Epithelial cell of proximal tubule (primary cell): ENCODE results near the gene BEX2. TPM values are rescaled to one million over a fixed set of nuclear protein-coding genes. Genes with fewer than 3 reads are reported as not detected.

Experiments used
- DNase-seq: peaks from one replicate; pipeline ENCODE4 v3.0.0-alpha.2; 2011; ENCODE audit warnings: low read depth
- H3K4me3 ChIP-seq: 2 replicates; pipeline ENCODE4 v1.5.1; 2011; ENCODE audit warnings: low read depth, mild to moderate bottlenecking, low read length
- CTCF ChIP-seq: conservative IDR thresholded peaks from 2 replicates; pipeline ENCODE4 v1.5.1; 2012; ENCODE audit warnings: low read depth, mild to moderate bottlenecking, low read length
- total RNA-seq: library from RNA; depleted of rRNA; stranded (reverse); fragments of >200 nt; gene quantifications from 2 replicates; pipeline ENCODE4 v1.2.3, GENCODE V29; 2015

The BEX2 gene
- total RNA-seq, 1 donor from 2014 or later, result 19.0 TPM

- DNase-seq, result no peak
- no peak for TF ChIP-seq CTCF
- H3K4me3 ChIP-seq, result no peak overlapping the region
Measured at GRCh38 chrX:103344606-103345005, 33.8 kb upstream of the BEX2 start.

- H3K4me3 ChIP-seq, result no peak overlapping the region
- no peak for DNase-seq
- TF ChIP-seq CTCF, result peak; percentile 67
Measured at GRCh38 chrX:103343105-103343504, 32.3 kb upstream of the BEX2 start.

GRCh38 chrX:103338663-103339062, 27.9 kb upstream of the BEX2 start:
- no peak for TF ChIP-seq CTCF
- H3K4me3 ChIP-seq, result no peak overlapping the region
- no peak for DNase-seq

- TF ChIP-seq CTCF, result no peak
- H3K4me3 ChIP-seq, result peak overlapping the region; percentile 33
- no peak for DNase-seq
Measured at GRCh38 chrX:103330681-103331288, 20.0 kb upstream of the BEX2 start.

- peak within 1 kb of the TSS; percentile 33 for H3K4me3 ChIP-seq
- DNase-seq, result no peak
- TF ChIP-seq CTCF, result no peak
Measured at GRCh38 chrX:103329991-103330390, 19.2 kb upstream of the BEX2 start, which contains the start of gene TCEAL7. Gene TCEAL7, plus strand, starts transcription at chrX:103330239. Its CDS starts 1,165 bp downstream, at chrX:103331404.

- DNase-seq, result no peak
- TF ChIP-seq CTCF, result no peak
- peak overlapping the region; percentile 69 for H3K4me3 ChIP-seq
Measured at GRCh38 chrX:103311399-103311780, 600 bp upstream of the BEX2 start.
